HG03139 (cell line): ENCODE data around the gene MS4A8.
"Not testable (repeated sequence)": the region's sequence is repeated elsewhere in the genome, so short reads cannot be mapped to it uniquely, and the experiment has no call there.

Experiments
- ATAC-seq: cut with Tn5 transposase; IDR thresholded peaks from one replicate; pipeline ENCODE4 v1.9.1; 2021; ENCODE audit not compliant: unreplicated experiment

MS4A8 gene

GRCh38 chr11:60724420-60724819, 25.0 kb downstream of the MS4A8 start, which contains the start of gene MS4A18:
MS4A18 (plus strand) TSS chr11:60724720.
- ATAC-seq: no peak

- ATAC-seq: no peak
Observed at GRCh38 chr11:60725592-60725991, 26.2 kb downstream of the MS4A8 start.

- ATAC-seq: no peak
Observed at GRCh38 chr11:60731586-60731985, 32.2 kb downstream of the MS4A8 start.

GRCh38 chr11:60734279-60734678, 34.9 kb downstream of the MS4A8 start:
- no peak for ATAC-seq

GRCh38 chr11:60739114-60739513, 39.7 kb downstream of the MS4A8 start:
- ATAC-seq: no peak

GRCh38 chr11:60740573-60740972, 41.2 kb downstream of the MS4A8 start:
- no peak for ATAC-seq

GRCh38 chr11:60741421-60741820, 42.0 kb downstream of the MS4A8 start:
- ATAC-seq: no peak

GRCh38 chr11:60743058-60743457, 43.6 kb downstream of the MS4A8 start:
- ATAC-seq: no peak

- ATAC-seq: no peak
Observed at GRCh38 chr11:60744114-60744513, 44.7 kb downstream of the MS4A8 start.

GRCh38 chr11:60747359-60747873, 48.0 kb downstream of the MS4A8 start:
- ATAC-seq: no peak

GRCh38 chr11:60748225-60748624, 48.8 kb downstream of the MS4A8 start:
- no peak for ATAC-seq

GRCh38 chr11:60748821-60749220, 49.4 kb downstream of the MS4A8 start:
- ATAC-seq: no peak

- ATAC-seq: no peak
Observed at GRCh38 chr11:60750911-60751310, 51.5 kb downstream of the MS4A8 start.

- ATAC-seq: no peak
Observed at GRCh38 chr11:60753309-60753708, 53.9 kb downstream of the MS4A8 start.

GRCh38 chr11:60754887-60755286, 55.5 kb downstream of the MS4A8 start:
- ATAC-seq: no peak

GRCh38 chr11:60756307-60757032, 57.1 kb downstream of the MS4A8 start, which contains the start of gene MS4A15:
MS4A15 (plus strand) TSS chr11:60756867; CDS start chr11:60763734, 6,867 bp downstream.
- ATAC-seq: no peak

- no peak for ATAC-seq
Observed at GRCh38 chr11:60757231-60757800, 57.9 kb downstream of the MS4A8 start.

GRCh38 chr11:60758671-60759070, 59.3 kb downstream of the MS4A8 start:
- not testable (repeated sequence) for ATAC-seq

GRCh38 chr11:60759438-60760225, 60.2 kb downstream of the MS4A8 start:
- not testable (repeated sequence) for ATAC-seq

GRCh38 chr11:60761436-60762190, 62.2 kb downstream of the MS4A8 start:
- no peak for ATAC-seq
